Occipital lobe (tissue), 2 donors: ENCODE results near the gene PKNOX2. TPM values are rescaled to one million over a fixed set of nuclear protein-coding genes. Genes with fewer than 3 reads are reported as not detected.

Source experiments
- DNase-seq: peaks from one replicate; lab custom pipeline; 2025; lab: John Stamatoyannopoulos, UW
- total RNA-seq: library from RNA; depleted of rRNA; stranded (reverse); fragments of >200 nt; gene quantifications from one replicate; pipeline ENCODE4 v1.2.3, GENCODE V29; 2014

Gene PKNOX2, protein sequence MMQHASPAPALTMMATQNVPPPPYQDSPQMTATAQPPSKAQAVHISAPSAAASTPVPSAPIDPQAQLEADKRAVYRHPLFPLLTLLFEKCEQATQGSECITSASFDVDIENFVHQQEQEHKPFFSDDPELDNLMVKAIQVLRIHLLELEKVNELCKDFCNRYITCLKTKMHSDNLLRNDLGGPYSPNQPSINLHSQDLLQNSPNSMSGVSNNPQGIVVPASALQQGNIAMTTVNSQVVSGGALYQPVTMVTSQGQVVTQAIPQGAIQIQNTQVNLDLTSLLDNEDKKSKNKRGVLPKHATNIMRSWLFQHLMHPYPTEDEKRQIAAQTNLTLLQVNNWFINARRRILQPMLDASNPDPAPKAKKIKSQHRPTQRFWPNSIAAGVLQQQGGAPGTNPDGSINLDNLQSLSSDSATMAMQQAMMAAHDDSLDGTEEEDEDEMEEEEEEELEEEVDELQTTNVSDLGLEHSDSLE
- 5.3 TPM for total RNA-seq

DNA sequence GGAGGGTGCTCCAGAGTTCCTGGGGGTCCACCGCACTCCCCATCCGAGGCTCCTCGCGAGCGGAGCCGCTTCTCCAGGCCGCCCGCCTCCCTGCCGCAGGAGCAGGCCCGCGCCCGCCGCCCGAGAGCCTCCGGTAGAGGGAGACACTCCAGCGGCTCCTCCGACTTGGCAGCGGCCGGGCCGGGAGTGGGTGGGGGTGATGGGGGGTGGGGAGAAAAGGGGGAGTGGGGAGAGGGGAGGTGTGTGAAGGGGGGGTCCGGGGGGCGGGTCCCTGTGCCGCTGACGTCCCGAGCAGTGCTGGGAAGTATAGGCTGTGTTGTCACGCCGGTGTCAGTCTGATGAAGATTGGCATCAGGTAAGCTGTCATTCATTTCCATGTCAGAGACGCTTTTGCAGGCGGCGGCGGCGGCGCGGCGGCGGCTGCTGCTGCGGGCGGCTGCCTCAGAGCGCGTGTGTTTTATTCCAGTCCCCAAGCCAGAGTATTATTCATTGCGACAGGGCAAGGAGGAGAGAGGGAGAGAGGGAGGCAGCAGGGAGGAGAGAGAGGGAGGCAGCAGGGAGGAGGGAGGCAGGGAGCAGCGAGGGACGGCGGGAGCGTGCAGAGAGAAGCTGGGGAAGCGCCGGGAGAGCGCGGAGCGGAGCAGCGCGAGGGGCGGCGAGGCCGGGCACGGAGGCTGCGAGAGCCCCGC is at the start of gene PKNOX2:
Gene PKNOX2, plus strand, starts transcription at position 330 of the 689 bp plus-strand sequence. CDS start 186,555 bp downstream, outside the sequence.
- DNase-seq, result peak; percentile 89

DNA sequence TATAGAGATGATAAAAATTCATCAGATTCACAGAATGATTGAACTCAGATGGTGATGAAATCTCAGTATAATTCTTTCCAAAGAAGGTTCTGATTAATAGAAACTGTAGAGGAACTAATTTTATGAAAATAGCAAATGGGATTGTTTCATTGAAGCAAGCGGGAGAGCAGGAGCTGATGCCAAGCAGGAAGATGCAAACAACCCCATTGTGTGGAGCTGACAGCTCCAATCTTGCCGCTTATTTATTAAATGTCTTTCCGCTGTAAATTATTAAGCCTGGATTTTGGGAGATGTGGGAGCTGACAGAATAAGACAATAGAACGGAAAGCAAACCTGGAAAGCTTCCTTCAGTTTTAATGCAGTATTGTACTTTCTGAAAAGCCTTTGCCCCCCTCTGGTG is 47.1 kb upstream of the PKNOX2 start:
- no peak for DNase-seq

DNA sequence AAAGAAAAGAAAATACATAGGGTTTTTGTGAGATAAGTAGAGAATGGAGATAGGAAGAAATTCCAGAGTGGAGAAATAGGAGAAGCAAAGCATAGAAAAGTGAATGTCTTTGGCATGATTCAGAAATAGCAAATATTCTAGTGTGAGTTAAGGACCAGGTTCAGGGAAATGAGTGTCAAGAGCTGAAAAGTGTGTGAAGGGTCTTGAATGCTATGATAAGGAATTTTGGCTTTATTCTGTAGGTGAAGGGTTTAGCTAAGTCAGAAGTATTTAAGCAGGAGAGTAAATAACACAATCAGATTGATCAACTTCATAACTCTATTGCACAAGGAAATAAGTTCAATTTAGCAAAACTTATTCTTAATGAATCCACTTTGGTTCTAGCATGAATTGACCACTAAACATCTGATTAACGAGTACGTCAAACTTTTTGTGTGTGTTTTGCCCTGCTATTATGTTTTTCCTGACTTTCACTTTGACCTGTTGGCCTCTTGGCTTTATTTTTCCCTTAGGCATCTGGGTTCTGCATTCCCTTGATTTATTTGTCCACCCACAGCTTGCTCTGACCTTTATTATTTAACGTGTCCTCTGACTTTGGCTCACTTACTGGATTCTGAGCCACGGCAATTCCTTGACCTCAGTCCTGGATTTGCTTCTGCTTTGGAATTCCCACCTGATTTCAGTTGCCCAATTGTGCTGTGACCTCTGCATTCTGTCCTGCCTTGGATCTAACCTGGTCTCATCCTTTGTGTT is 41.2 kb upstream of the PKNOX2 start:
- no peak for DNase-seq

DNA sequence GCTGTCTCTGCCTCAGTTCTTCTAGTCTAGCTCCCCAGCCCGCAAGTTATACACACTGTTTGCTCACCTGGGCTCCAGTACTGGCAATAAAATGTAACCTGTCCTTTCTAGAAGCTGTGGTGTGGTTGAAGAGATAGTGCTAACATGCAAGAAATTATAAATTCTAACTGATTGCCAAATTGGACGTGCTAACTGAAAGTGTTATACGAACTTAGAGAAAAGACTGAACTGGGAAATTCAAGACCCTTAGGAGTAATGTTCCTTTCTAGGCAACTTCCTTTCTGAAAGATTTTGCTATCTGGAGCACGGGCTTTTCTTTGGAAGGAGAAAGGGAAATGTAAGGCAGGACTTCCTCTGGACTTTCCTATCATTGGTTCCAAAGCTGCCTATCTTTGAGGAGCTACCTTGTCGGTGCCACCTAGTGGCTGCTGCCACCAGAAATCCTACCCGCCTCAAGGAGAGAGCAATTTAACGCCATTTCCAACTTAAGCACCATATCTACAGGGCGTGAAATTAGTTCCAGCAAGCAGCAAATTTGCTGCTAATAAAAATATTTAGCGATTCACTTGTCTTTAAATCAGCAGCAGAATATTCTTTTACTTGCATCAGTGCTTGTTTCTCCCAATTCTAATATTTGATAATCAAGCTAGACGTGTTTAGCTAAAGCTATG is 40.5 kb upstream of the PKNOX2 start:
- DNase-seq, result no peak

DNA sequence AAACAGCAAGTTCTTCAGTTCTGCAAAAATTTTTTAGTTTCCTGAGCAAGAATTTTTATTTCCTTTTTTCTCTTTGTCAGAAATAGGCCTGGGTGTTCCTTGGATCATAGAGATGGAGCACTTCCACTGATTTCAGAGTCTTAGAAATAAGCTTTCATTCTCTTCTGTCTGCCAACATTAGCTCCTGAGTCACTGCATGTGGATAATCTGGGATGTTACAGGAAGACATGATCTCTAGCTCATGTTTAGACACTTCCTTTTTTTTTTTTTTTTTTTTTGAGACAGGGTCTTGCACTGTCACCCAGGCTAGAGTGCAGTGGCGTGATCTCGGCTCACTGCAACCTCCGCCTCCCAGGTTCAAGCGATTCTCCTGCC is 39.9 kb upstream of the PKNOX2 start:
- DNase-seq, result no peak

DNA sequence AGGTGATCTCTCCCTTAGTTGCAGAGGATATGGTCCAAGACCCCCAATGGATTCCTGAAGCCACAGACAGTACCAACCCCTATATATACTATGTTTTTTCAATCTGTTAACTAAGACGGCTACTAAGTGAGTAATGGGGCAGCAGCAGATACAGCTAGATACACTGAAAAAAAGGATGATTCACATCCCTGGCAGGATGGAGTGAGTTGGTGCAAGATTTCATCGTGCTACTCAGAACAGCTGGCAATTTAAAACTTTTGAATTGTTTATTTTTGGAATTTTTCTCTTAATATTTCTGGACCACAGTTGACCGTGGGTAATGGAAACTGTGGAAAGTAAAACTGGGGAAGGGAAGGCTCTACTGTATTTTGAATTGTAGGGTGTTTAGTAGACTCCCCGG is 36.1 kb upstream of the PKNOX2 start:
- DNase-seq, result no peak

DNA sequence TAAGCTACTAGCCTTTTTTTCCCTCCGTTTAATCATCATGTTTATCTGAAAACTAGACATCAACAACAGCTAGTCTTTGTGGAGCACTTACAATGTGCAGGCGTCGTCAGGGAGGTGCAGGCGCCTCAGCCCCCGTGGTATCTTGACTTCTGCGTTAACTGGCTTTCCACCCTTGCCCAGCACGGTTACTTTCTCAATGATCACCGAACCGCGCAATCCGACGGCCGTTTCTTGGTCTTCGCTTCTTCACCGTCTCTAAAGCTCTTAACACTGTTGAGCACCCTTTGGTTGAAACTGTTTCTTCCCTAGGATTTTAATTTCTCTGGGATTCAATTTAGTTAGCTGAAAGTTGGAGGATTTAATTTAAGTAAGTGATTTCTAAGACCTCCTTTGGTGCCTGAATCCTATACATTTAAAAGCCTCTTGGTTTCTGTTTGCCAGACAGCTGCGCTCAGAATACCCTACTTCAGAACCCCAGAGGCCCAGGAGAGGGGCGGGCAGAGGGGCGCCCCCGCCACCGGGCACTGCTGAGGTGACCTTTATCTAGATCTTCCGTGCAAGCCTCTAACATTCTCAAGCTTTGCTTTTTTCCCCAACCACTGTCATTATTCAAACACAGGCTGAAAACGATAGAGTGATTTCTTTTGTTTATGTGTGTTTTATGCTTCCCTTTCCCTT is 35.1 kb upstream of the PKNOX2 start:
- DNase-seq, result no peak

DNA sequence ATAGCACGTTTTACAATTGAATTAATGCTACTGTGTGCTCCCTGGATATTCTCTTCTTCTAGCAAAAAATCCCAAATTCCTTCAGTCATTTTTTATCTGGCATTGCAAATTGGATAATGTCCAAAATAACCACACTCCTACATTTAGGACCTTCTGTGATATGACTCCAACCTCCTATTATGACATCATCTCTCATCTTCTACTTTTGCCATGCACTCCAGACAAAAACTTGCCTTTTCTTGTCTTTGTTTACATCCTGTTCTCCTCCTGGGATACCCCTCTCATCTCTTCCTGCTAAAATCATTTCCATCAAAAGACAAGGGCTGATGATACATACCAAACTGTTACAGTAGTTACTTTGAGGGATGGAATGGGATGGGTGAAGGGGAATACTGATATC is 32.5 kb upstream of the PKNOX2 start:
- no peak for DNase-seq

DNA sequence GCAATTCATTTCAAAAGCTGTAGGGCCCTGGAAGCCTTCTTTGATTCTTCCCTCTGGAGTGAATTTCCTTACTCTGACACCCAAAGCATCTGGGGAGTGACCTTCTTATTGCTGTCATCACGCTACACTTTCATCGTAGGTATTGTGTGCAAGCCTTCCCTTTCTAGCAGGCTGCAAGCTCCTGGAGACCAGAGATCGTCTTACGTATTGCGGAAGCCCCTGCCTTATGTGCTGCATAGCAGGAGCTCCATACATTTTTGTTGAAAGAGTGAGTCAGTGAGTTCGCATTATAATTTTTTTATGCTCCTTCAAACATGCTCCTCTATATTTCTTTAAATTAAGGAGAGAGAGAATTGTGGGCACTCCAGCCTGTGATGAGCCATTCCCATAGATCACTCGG is 32.0 kb upstream of the PKNOX2 start:
- no peak for DNase-seq

DNA sequence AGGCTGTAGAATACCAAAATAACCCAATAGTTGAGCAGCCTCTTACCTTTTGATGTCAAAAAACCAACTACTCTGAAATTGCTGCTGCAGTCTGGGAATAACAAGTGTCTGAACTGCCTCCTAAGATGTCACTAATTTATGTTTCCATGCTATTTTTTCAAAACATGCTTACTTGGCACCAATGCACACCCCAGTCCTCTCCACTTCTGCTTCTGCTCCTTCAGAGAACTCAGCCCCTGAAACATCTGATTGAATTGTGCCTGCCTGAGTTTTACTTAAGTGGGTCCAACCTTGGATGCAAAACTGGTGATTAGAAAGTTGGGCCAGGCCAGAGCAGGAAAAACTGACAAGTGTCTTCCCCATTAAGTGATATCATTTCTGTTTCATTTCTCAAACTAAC is 28.6 kb upstream of the PKNOX2 start:
- no peak for DNase-seq

DNA sequence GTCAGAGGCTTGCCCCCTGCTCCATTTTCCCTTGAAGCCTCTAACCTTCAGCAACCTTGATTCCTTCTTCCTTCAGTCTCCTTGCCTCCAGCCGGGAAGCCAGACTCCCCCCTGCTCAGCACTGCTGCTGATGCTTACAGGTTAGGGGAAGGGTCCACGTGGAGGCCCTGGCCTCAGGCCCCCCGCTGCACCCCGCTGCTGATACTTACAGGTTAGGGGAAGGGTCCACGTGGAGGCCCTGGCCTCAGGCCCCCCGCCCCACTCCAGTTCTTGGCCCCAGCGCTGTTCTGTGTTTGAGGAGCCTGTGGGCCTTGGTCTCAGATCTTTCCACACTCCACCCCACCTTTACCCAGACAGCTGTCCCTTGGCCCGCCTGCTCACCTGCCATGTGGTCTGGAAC is 25.6 kb upstream of the PKNOX2 start:
- no peak for DNase-seq

DNA sequence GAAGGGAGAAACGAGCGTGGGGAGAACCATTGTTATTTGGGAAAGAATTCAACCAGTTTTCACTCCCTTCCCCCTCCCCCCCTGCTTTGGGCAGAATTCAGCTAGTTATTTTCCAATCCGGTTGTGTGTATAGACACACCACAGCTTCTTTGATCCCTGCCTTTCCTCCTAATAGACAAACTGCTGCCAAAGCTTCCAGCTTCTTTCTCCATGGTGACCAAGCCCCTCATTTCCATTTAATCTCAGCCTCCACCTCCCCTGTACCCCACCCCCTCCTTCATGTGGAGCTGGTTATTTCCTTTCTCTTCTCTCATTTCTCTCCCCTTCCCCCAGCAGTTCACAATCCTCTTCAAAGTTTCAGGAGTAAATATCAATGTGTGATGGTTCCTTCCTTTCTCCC is 24.8 kb upstream of the PKNOX2 start:
- DNase-seq, result no peak

DNA sequence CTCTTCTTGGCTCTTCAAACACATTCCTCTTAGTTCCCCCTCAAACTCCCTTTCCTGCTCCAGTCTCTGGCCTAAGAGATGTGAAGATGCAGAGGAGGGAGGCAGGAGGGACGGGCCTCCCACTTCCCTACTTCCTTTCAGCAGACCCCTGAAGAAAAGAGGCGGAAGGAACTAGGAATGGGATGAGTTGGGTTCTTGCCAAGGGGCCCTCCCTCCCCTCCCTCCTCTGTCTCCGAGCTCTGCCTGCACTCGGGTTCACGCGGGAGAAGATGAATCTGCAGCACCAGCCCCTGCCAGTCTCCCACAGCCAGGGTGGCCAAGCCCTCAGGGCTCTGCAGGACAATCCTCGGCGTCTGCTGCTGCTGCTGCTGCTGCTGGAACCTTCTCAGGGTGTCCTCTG is 24.3 kb upstream of the PKNOX2 start:
- DNase-seq, result no peak

DNA sequence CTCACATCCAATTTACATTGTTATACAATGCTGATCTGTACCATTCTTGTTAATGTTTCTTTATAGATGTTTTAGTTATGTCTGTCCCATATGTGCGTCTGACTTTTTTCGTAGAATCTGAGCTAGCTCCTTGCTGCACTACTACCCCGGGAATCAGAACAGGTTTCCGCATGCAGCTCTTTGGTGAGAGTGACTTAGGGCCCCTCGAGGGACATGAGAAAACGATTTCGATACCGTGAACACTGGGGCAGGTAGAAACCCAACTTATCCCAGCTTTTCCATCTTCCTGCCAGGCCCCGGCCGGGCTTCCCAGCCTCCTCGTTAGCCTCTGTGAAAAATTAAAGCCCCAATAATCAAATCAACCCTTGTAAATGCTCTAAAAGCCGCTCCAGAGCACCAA is 23.4 kb upstream of the PKNOX2 start:
- no peak for DNase-seq

DNA sequence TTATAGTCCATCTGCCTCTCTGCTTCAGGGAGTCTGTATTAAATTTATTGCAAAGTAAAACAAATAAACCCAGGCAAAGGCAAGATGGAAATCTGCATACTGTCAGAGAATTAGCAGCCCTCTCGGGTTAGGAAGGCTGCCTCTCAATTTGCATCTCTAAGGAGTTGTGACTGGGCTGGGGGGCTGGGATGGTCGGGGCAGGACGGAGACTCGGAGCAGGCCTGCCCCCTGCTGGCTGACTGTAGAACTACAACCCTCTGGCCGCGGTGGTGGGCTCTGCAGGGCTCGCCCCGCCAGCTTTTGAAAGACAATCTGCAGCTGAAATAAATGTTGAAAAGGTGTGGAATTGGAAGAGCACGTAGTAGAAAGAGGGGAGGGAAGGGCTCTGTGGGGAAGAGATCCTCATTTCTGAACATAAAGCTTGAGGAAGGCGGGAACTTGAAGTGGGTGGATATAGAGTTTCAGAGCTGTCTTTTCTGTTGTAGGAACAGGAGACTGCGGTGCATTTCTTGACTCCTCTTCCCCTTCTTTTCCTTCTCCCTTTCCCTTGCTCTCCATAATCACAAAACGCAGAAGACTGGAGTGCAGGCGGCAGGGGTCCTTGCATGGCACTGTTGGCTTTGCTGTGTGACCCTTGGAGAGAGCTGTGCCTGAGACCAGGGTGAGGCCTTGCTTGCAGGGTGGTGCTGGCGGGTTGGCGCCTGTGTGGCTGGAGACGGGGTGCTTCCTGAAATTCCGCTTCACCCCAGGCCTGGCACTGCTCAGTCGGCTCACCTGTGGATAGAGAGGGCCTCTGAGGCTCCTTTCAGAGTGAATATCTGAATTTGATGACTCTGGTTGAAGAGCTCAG is 22.6 kb upstream of the PKNOX2 start:
- no peak for DNase-seq

DNA sequence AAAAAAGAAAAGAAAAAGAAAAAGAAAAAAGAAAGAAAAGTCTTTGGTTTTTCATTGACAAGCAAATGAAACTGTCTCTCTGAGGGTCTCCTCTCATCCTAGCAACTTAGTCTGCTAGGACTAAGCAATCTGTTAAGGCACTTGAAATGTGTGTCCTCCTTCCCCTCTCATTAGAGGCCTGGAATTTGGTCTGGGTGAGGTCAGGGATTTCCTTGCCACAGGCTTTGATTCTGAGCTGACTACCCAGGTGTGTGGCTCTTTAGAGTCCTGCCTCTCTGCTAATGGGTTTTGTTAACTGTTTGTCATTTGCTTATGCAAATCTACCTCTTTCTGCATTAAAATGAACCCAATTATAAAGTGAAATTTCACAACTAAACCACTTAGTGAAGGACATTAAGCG is 18.3 kb upstream of the PKNOX2 start:
- no peak for DNase-seq

DNA sequence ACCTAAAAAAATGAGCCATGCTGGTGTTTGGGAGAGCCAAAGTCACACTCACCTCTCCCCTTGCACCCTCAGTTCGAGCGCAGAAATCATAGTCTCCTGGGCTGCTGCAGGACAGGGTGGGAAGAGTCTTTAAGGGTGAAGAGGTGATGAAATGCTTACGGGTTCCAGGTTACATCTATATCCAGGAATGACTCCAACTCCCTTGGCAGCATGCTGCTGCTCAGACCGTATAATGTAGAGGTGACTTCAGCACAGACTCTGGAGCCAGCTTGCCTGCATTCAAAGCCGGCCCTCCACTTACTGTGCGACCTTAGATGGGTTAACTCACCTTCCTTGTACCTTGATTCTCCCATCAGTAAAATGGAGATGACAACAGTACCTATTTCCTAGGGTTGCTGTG is 17.3 kb upstream of the PKNOX2 start:
- no peak for DNase-seq

DNA sequence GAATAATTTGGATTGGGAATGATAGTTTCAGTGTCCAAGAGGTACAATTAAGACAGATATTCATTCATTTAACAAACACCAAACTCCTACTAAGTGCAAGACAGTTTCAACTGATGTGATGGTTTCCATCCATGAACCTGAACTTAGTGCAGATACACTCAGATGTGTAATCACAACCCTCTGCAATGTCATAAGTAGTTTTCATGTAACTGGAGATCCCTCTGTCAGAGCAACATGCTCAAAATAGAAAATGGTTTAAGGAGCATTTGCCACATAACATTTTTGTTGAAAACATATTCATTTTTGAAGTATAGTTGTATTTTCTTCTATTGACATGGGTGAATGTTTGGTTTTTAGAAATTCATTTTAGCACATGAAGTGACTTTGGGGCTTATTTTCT is 16.5 kb upstream of the PKNOX2 start:
- no peak for DNase-seq

DNA sequence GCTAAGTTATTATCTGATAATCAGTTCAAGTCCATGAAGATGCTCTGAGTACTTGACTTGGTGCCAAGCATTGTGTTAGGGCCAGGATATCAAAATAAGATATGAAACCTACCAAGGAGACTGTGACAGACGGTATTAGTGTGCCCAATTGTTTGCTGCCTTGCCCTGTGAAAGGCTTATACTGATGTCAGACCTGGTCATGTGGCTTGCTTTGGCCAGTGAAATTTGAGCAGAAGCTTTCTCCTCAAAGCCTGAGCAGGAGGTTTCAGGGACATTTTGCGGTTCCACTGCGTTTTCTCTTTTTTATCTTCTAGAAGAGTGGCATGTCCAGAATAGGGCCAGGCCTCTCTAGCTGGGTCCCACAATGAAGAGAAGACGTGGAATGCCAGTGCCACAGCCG is 15.8 kb upstream of the PKNOX2 start:
- DNase-seq, result no peak

DNA sequence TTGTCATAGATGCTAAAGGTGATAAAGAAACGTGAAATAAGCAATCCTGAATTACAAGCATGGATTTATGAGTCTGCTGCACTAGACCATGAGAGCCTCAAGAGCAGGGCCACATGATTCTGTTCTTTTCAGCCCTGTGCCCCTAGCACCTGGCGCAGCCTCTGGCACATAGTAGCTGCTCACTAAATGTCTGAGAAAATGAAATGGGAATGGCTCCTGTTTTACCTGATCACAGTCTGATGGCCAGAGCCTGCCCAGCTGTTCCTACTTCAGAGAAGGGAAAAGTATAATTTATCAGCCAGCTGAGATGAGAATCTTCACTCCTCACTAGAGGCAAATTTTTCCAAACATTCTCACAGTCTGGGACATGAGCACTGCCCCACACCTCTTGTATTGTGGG is 10.7 kb upstream of the PKNOX2 start:
- DNase-seq, result no peak
